CD4-positive, alpha-beta T cell treated with Interleukin-6 for 4 hours (primary cell): ENCODE data around the gene FANCE.

ENCODE experiments used
- DNase-seq: peaks from one replicate; pipeline ENCODE4 v3.0.0-alpha.2; 2020; ENCODE audit warnings: mixed read lengths

Gene FANCE

GRCh38 chr6:35486005-35486925, 34.1 kb downstream of the FANCE start:
- DNase-seq = no peak

GRCh38 chr6:35487658-35488516, 35.7 kb downstream of the FANCE start:
- no peak for DNase-seq

GRCh38 chr6:35488517-35488862, 36.4 kb downstream of the FANCE start:
- no peak for DNase-seq

- DNase-seq = no peak
These were observed 36.9 kb downstream of the FANCE start for GRCh38 chr6:35489066-35489465.

GRCh38 chr6:35489995-35490791, 38.1 kb downstream of the FANCE start:
- DNase-seq = no peak

- no peak for DNase-seq
These were observed 38.9 kb downstream of the FANCE start for GRCh38 chr6:35490821-35491557.

GRCh38 chr6:35491558-35492257, 39.6 kb downstream of the FANCE start:
- DNase-seq = no peak

GRCh38 chr6:35492258-35492973, 40.3 kb downstream of the FANCE start:
- no peak for DNase-seq

- no peak for DNase-seq
These were observed 40.8 kb downstream of the FANCE start for GRCh38 chr6:35492974-35493284.

GRCh38 chr6:35493307-35493983, 41.3 kb downstream of the FANCE start:
- no peak for DNase-seq

GRCh38 chr6:35494161-35494563, 42.0 kb downstream of the FANCE start:
- DNase-seq = no peak

- no peak for DNase-seq
These were observed 43.3 kb downstream of the FANCE start for GRCh38 chr6:35495258-35496035.

GRCh38 chr6:35496036-35496840, 44.1 kb downstream of the FANCE start:
- no peak for DNase-seq

GRCh38 chr6:35496841-35497570, 44.9 kb downstream of the FANCE start, which contains the start of gene TEAD3:
Gene TEAD3 (minus strand): TSS chr6:35497079.
- peak; percentile 65 for DNase-seq

- peak; percentile 58 for DNase-seq
These were observed 45.7 kb downstream of the FANCE start for GRCh38 chr6:35497571-35498421.

- DNase-seq = no peak
These were observed 46.4 kb downstream of the FANCE start for GRCh38 chr6:35498422-35499067.
